Fibroblast of pulmonary artery (primary cell): Measurements from ENCODE around the gene CERS1.

Source experiments
- DNase-seq: peaks from one replicate; pipeline ENCODE4 v3.0.0-alpha.2; 2010; ENCODE audit warnings: low read depth
- H3K4me3 ChIP-seq: replicated peaks from 2 replicates; pipeline ENCODE4 v1.5.1; 2011; ENCODE audit warnings: low read depth, mild to moderate bottlenecking, control low read depth, low read length, moderate library complexity
- CTCF ChIP-seq: IDR thresholded peaks from 2 replicates; pipeline ENCODE4 v1.5.1; 2011; ENCODE audit warnings: mild to moderate bottlenecking, control low read depth, low read length, inconsistent platforms; ENCODE audit errors: missing control alignments

CERS1 gene

GRCh38 chr19:18895824-18896341 lies at the start of gene CERS1:
TSS of gene CERS1 (minus strand) at chr19:18896158. CDS start at chr19:18896072, 86 bp downstream.
- peak within 1 kb of the TSS; percentile 49 for H3K4me3 ChIP-seq
- no peak for DNase-seq
- TF ChIP-seq CTCF = no peak

- no peak overlapping the region for H3K4me3 ChIP-seq
- TF ChIP-seq CTCF = no peak
- DNase-seq = no peak
Measured at GRCh38 chr19:18945297-18945696, 49.3 kb upstream of the CERS1 start.

- TF ChIP-seq CTCF = no peak
- no peak for DNase-seq
- H3K4me3 ChIP-seq = no peak overlapping the region
Measured at GRCh38 chr19:18943465-18943864, 47.5 kb upstream of the CERS1 start.

- no peak overlapping the region for H3K4me3 ChIP-seq
- DNase-seq = no peak
- TF ChIP-seq CTCF = no peak
Measured at GRCh38 chr19:18942692-18943091, 46.7 kb upstream of the CERS1 start.

- DNase-seq = no peak
- no peak for TF ChIP-seq CTCF
- peak overlapping the region; percentile 44 for H3K4me3 ChIP-seq
Measured at GRCh38 chr19:18941628-18942354, 45.8 kb upstream of the CERS1 start.

GRCh38 chr19:18940769-18941627 lies 45.0 kb upstream of the CERS1 start, which contains the start of gene HOMER3:
TSS of gene HOMER3 (minus strand) at chr19:18941217. CDS start at chr19:18938982, 2,235 bp downstream.
- peak within 1 kb of the TSS; percentile 93 for H3K4me3 ChIP-seq
- DNase-seq = peak; percentile 56
- peak; percentile 14 for TF ChIP-seq CTCF
